Pancreas (tissue), 10 donors: ENCODE data around the gene WHRN. TPM values are rescaled to one million over a fixed set of nuclear protein-coding genes. Genes with fewer than 3 reads are reported as not detected.

ENCODE experiments used
- ATAC-seq, 4 donors: fragments of 200-7000 bp; cut with Tn5 transposase; one replicate each; pipeline versions ENCODE4 v1.8.0 to v1.9.1; 2020; ENCODE audit warnings: mild to moderate bottlenecking in 4 of 4, moderate library complexity in 4 of 4
- DNase-seq, 6 donors: peaks; one replicate each; pipeline ENCODE4 v3.0.0-alpha.2; 2020
- FAIRE-seq: peaks from 2 replicates; lab custom pipeline; 2012; peaks lifted over from hg19 to GRCh38; lab: Jason Lieb, UNC
- H3K27ac ChIP-seq, 4 donors: fragments of 200-600 bp; sonication (generic); 1 replicate in 3 of 4; 2 replicates in 1 of 4; pipeline versions ENCODE4 v1.5.0 to v1.8.0; 2020
- H3K27me3 ChIP-seq, 4 donors: fragments of 200-600 bp; one replicate each; pipeline ENCODE4 v1.8.0; 2021
- H3K36me3 ChIP-seq, 3 donors: fragments of 200-600 bp; sonication (generic) in 1 of 3; one replicate each; pipeline versions ENCODE4 v1.5.0 to v1.8.0; 2020 to 2021
- H3K4me1 ChIP-seq, 3 donors: fragments of 200-600 bp; one replicate each; pipeline ENCODE4 v1.8.0; 2021
- H3K4me3 ChIP-seq, 4 donors: fragments of 200-600 bp; sonication (generic) in 2 of 4; one replicate each; pipeline versions ENCODE4 v1.5.0 to v1.8.0; 2020 to 2021
- H3K9me3 ChIP-seq, 4 donors: fragments of 200-600 bp; one replicate each; pipeline ENCODE4 v1.8.0; 2021
- CTCF ChIP-seq, 4 donors: fragments of 200-600 bp; sonication (generic) in 3 of 4; IDR thresholded peaks; one replicate each; pipeline versions ENCODE4 v1.5.0 to v1.8.0; 2021; ENCODE audit warnings: antibody characterized with exemption in 4 of 4
- WGBS, 2 donors: extraction: QIAGEN DNeasy Blood & Tissue Kit; methylation state at CpG; one replicate each; pipeline ENCODE4 v1.1.7; 2013; 5-methylcytosine and 5-hydroxymethylcytosine counted together
- intact Hi-C, 3 donors: fragments of 100-400 bp; cut with DNase I; formaldehyde crosslinking; loops; one replicate each; pipeline versions ENCODE4 v1.11.1 to v1.14.2; 2022
- polyA plus RNA-seq, 2 donors: library from polyadenylated mRNA; stranded (reverse); fragments of 200-250 nt; gene quantifications; one replicate each; pipeline ENCODE4 v1.2.3, GENCODE V29; 2013
- total RNA-seq, 6 donors: library from RNA; stranded (reverse); fragmentation: NEBNext Ultra II Directional in 4 of 6; extraction: Animal tissue kit (Norgen Biotek cat#: 25700) in 4 of 6; gene quantifications; one replicate each; pipeline versions ENCODE4 v1.2.1 to v1.2.4, GENCODE V29; 2021 to 2023
- donor health status: healthy with polysubstance abuse.
- donor health status: DM: no; HTN: no; CAD: no; lungs with moderate emphysema.
- donor health status: DM: no; HTN: no; CAD: no.
- donor health status: control.
- donor health status: control.
- donor health status: Bipolar disorder and iron deficiency.
- donor health status: DM: yes; HTN: yes; CAD: no.
- donor health status: DM: no; HTN: no; CAD: no.
- donor health status: DM: no; HTN: no; CAD: no.
- donor health status: DM: yes; HTN: yes; CAD: no.

WHRN gene
- total and polyA plus RNA-seq, 8 donors: 6.7 to 32.2 (median 8.6) TPM

- peaks cover 0 to 4% (median under 1%) of the 10 kb centered on the region in 3 donors for H3K4me1 ChIP-seq
- no peak for TF ChIP-seq CTCF (IDR thresholded peaks at IDR 0.05)
- peaks cover 0 to 4% (median 0%) of the 10 kb centered on the region in 3 donors for H3K36me3 ChIP-seq
- WGBS, 2 donors: 1% methylated on average over 61 to 66 of the region's 66 CpGs
- no peaks in the 10 kb centered on the region for H3K27me3 ChIP-seq
- H3K9me3 ChIP-seq: no peaks in the 10 kb centered on the region
- intact Hi-C loops: no loop called here
- peak; percentile 95 to 97 (median 96) for ATAC-seq
- peak overlapping the region; percentile 81 to 89 (median 86) for H3K27ac ChIP-seq
- peak; percentile 95 to 99 (median 97) for DNase-seq
- H3K4me3 ChIP-seq: peak overlapping the region; percentile 58 to 81 (median 70)
- FAIRE-seq: no peak
Observed at GRCh38 chr9:114397848-114398605, 107.2 kb downstream of the WHRN start.

GRCh38 chr9:114397219-114397847 is 107.9 kb downstream of the WHRN start:
- Histone ChIP-seq H3K27me3 (no peaks in the 10 kb centered on the region), H3K9me3 (no peaks in the 10 kb centered on the region), H3K4me1 (peaks cover 4 to 6% (median 4%) of the 10 kb centered on the region in 3 donors), H3K4me3 (peak overlapping the region; percentile 58 to 81 (median 70)), H3K27ac (peak overlapping the region; percentile 81 to 89 (median 86)), H3K36me3 (no peaks in the 10 kb centered on the region)
- intact Hi-C loops: no loop called here
- no peak for DNase-seq
- 15 to 16% methylated on average over 14 of the region's 14 CpGs for WGBS, 2 donors
- no peak for FAIRE-seq
- no peak for ATAC-seq
- TF ChIP-seq CTCF (IDR thresholded peaks at IDR 0.05): no peak

GRCh38 chr9:114396558-114397218 is 108.6 kb downstream of the WHRN start:
- peak in 1 of 6 donors; percentile 52 for DNase-seq
- no peak for ATAC-seq
- no peak for TF ChIP-seq CTCF (IDR thresholded peaks at IDR 0.05)
- 71 to 76% methylated on average over 16 of the region's 16 CpGs for WGBS, 2 donors
- Histone ChIP-seq H3K27ac (no peak overlapping the region), H3K9me3 (no peaks in the 10 kb centered on the region), H3K27me3 (no peaks in the 10 kb centered on the region), H3K4me3 (no peak overlapping the region), H3K4me1 (peaks cover 4 to 11% (median 6%) of the 10 kb centered on the region in 3 donors), H3K36me3 (no peaks in the 10 kb centered on the region)
- intact Hi-C loops: no loop called here
- FAIRE-seq: no peak

DNA sequence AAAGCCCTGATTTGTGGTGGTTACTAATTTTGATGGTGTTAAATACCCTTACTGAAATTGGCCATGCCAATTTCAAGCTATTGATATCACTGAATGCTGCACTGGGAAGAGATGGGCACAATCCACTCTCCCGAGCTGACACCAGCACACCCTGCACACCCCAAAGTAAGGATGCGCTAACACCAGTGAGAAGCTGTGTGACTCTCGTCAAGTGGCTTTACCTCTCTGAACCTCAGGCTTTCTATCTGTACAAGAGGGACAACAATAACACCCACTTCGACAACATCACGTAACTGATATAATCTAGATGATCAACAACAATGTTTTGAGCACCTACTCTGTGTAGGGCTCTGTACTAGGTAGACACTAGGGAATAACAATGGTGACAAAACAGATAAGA is 109.5 kb downstream of the WHRN start:
- no peaks in the 10 kb centered on the region for H3K27me3 ChIP-seq
- TF ChIP-seq CTCF (IDR thresholded peaks at IDR 0.05): no peak
- H3K9me3 ChIP-seq: no peaks in the 10 kb centered on the region
- no peak overlapping the region for H3K4me3 ChIP-seq
- DNase-seq: no peak
- no peak for ATAC-seq
- intact Hi-C loops: no loop called here
- H3K27ac ChIP-seq: no peak overlapping the region
- peaks cover 4 to 11% (median 6%) of the 10 kb centered on the region in 3 donors for H3K4me1 ChIP-seq
- no peak for FAIRE-seq
- H3K36me3 ChIP-seq: no peaks in the 10 kb centered on the region
- WGBS, 2 donors: 96 to 97% methylated on average over 5 of the region's 5 CpGs
